ENCODE results near the gene THSD4.
"Not testable (repeated sequence)": the region's sequence is repeated elsewhere in the genome, so short reads cannot be mapped to it uniquely, and the experiment has no call there.

THSD4 gene

DNA sequence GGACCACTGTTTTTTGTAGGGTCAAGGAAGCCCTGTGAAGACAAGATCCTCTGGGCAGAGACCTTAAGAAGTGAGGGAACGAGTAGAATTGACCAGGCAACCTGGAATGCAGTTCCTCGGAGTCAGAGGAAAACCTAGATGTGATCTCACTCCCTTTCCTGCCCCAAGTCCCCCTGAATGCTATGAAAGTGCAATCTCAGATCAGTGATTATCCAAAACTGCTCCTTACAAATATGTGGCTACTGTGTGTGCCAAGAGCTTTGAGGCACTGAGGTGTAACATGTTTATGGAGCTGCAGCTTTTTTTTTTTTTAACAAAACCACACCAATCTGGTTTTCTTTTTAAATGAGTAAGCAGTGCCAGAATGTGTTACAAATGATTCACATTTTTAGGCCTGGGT lies 35.8 kb downstream of the THSD4 start:
- DNase-seq = no peak

- DNase-seq = no peak
Observed at GRCh38 chr15:71152542-71152941, 37.3 kb downstream of the THSD4 start.

DNA sequence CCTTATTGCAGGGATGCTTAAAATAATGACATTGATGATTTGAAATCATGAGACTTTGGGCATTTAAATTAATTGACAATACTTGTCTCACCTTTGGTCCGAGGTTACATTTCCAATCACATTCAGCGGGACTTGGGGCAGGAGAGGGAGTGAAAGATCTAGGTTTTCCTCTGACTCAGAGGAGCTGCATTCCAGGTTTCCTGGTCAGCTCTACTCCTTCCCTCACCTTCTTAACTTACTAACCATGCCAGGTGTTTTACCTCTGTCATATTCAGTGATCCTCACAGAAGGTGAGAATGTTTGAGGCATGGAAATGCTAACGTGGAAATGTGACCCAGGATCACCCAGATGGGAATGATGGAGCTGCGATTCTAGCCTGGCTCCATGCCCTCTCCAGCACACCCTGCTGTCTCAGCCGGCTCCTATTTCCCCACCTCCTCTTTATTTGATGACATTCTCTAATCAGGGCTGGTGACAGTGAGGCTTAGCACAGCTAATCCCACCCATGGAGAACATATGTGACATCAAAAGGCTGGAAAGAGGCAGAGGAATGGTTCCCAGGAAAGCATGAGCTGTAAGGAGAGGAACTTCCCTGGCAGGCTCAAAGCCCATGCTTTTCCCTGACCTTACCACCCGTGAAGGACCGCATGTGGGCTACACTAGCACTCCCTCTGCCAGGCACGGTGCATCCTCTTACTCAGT lies 38.7 kb downstream of the THSD4 start:
- no peak for DNase-seq

GRCh38 chr15:71154607-71155200 lies 39.4 kb downstream of the THSD4 start:
- no peak for DNase-seq

- no peak for DNase-seq
Observed at GRCh38 chr15:71155534-71155933, 40.3 kb downstream of the THSD4 start.

GRCh38 chr15:71160976-71161375 lies 45.7 kb downstream of the THSD4 start:
- DNase-seq = no peak

DNA sequence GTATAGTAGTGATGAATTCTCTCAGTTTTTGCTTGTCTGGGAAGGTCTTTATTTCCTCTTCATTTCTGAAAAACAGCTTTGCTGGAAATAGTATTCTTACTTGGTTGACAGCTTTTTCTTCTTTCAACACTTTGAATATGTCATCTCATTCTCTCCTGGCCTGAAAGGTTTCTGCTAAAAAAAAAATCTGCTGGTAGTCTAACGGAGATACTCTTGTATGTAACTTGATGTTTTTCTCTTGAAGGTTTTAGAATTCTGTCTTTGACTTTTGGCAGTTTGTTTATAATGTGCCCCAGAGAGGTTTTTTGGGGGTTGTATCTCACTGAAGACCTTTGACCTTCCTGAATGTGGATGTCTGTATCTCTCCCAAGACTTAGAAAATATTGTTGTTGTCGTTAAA lies 47.0 kb downstream of the THSD4 start:
- DNase-seq = no peak

GRCh38 chr15:71164606-71165005 lies 49.3 kb downstream of the THSD4 start:
- DNase-seq = not testable (repeated sequence)

DNA sequence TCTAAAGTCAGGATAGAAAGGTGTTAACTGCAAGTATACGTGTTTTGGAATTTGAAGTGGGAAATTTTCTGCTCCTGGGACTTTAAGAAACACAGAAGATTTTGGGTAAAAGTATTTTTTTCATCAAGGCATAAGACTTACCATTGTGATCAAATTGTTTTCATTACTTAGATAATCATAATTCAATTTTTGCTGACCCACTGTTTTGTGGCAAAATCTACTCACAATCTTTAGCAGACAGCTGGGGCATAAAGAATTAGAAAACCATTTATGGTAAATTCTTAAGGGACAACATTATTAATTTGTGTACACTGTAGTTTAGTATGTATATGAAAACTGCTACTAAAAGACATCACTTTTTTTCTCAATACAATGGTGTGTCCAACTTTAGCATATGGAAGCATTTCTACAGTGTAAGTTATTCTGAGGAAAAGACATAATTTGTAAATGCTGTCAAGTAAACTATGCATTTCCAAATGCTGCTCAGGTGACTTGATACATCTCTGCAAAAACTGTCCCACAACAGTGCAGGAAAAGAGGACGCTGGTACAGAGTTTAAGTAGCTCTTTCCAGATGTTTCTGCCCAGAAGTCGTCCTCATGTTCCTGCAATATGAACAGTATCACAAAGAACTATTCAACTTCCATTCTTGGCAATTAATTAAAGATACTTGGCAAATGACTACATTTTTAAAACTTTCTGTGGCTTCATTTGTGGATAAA lies 52.3 kb downstream of the THSD4 start:
- DNase-seq = no peak

DNA sequence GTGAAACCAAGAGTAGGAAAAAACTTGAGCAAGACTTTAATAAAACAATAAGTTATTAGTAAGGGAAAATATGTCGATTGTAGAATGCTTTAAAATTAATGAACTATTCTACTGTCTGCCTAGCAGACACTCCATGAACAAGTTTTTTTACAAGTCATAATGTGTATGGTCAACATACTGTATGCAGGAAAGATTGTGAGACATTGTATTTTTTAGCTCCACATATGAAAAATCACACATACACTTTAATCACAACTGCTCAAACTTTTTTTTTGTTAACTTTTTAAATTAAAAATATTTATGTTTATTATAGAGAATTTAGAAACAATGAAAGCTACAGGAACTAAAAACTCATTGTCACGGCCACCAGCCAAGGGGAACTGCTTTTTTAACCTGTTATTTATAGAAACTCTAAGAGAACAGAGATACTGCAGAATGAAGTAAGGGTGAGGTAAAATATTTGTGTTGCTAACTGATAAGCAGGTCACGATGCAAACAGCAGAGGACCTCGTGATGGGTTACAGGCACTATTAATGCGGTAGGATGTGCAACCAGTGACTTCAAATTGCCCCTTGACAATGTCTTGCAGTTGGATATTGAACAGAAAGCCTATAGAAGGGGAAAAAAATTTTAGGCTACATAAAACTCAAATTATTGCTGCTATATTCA lies 53.0 kb downstream of the THSD4 start:
- DNase-seq = no peak

GRCh38 chr15:71170163-71170562 lies 54.9 kb downstream of the THSD4 start:
- DNase-seq = no peak

DNA sequence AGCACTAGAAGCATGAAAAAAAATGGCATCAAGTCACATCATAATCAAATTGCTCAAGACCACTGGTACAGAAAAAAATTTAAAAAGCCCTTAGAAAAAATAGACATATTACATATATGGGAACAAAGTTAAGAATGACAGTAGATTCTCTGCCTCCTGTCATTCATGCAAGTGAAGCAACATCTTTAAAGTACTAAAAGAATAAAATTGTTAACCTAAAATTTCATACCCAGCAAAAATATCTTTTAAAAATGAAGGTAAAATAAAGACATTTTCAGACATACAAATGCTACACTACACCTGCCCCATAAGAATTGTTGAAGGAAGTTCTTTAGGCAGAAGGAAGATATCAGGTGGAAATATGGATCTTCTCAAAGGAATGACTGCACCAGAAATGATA lies 55.9 kb downstream of the THSD4 start:
- no peak for DNase-seq

DNA sequence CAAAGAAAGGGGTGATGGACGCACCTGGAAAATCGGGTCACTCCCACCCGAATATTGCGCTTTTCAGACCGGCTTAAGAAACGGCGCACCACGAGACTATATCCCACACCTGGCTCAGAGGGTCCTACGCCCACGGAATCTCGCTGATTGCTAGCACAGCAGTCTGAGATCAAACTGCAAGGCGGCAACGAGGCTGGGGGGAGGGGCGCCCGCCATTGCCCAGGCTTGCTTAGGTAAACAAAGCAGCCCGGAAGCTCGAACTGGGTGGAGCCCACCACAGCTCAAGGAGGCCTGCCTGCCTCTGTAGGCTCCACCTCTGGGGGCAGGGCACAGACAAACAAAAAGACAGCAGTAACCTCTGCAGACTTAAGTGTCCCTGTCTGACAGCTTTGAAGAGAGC lies 59.1 kb downstream of the THSD4 start:
- not testable (repeated sequence) for DNase-seq

DNA sequence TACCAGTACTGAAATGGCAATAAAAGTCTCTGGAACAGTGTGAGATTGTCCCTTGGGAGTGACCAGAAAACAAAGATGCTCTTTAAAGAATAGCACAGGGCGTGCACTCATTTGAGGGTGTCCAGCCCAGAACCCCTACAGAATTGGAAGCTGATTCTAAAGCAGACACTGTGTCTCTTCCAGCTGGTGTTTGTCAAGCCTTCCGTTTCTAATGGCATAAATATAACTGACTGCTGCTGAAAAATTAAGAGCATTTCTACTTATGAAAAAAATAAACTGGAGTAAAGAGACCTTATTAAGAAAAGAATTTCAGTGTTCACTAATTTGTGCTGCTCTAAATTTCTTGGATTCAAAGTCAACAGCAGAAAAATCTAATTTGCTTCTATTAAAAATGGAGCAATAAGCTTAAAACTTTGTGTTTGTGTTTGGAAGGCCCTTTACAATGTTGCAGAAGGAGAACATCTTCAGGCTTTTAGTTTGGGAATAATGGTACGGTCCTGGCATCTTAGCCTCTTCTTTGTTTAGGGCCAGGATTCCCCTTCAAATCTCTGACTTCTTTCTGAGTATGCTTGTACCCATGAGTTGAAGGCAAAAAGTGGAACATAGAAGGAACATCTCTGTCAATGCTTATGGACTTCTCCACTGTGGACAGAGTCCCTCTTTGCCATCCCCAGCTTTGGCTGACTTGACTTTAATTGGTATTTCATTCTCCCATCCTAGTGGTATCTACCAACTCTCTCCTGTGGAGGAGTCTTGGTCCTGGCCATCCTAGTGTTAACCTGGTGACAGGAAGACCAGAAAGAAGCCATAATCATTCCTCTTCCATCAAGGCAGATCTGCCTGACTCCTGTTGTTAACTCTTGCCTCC lies 65.9 kb downstream of the THSD4 start:
- no peak for DNase-seq

DNA sequence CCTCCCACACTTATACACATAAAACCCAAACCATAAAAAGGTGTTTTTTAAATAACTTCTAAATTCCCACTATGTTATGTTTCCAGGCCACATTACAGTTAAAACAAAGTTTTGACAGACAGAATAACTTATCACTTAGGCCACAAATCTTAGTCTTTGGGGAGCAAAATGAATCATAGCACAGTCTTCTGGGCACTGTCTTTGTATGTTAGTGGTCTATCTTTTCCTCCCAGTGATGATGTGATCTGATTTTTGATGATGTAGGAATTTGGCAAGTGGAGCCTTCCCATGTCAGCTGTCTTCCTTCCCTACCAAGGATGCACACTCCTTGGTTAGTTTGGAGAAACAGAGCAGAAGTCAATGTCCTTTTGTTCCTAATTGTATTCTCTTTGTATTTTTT lies 67.3 kb downstream of the THSD4 start:
- DNase-seq = no peak

DNA sequence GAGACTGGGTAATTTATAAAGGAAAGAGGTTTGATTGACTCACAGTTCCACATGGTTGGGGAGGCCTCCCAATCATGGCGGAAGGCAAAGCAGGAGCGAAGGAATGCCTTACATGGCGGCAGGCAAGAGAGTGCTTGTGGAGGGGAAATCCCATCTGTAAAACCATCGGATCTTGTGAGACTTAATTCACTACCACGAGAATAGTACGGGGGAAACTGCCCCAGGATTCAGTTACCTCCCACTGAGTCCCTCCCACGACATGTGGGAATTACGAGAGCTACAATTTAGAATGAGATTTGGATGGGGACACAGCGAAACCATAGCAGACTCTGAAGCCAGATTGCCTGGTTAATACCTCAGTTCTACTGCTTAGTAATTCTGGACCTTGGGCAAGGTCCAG lies 67.8 kb downstream of the THSD4 start:
- DNase-seq = no peak

GRCh38 chr15:71185706-71186105 lies 70.4 kb downstream of the THSD4 start:
- no peak for DNase-seq

- DNase-seq = no peak
Observed at GRCh38 chr15:71186267-71186666, 71.0 kb downstream of the THSD4 start.

- no peak for DNase-seq
Observed at GRCh38 chr15:71187078-71187477, 71.8 kb downstream of the THSD4 start.

GRCh38 chr15:71187526-71187925 lies 72.3 kb downstream of the THSD4 start:
- no peak for DNase-seq

GRCh38 chr15:71189718-71190117 lies 74.4 kb downstream of the THSD4 start:
- no peak for DNase-seq

DNA sequence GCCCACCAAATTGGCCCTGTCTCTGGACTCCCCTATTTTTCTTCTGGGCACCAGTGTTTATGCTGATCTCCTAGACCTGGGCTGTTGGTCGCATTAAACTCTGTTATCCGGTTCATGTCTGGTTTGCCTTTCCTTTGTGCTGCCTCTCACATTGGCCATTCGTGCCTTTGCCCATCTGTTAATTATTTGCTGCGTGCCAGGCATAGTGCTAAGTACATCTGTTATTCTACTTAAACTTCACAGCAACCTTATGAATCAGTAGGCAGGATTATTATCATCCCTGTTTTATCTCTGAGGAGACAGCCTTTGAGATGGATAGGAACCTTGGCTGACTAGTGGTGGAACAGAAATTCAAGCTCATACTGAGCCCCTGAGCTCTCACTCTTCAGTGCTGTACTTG lies 76.0 kb downstream of the THSD4 start:
- no peak for DNase-seq

DNA sequence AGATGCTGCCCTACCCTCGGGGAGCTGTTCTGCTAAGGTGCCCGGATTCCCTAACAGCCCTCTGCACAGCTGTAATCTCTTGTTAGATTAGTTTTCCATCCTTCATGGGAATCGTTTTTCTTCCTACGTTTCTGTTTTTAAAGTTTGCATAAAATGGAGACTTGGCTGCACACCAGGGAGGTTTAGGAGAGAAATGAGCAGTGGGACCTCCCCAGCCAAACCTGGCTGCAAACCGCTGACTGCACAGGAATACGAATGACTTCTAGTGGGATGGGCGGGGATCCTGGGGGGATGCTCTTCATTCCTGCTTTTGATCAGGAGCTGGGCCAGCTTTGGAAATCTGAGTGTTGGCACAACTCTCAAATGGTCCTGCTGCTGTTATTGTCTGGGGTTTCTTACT lies 77.5 kb downstream of the THSD4 start:
- DNase-seq = no peak
